ENCODE data around the gene CDK14.

GRCh38 chr7:90660819-90661218 lies 64.7 kb downstream of the CDK14 start:
- TF ChIP-seq CTCF (IDR thresholded peaks at IDR 0.05) (no peak), EP300 (IDR thresholded peaks at IDR 0.05) (no peak)
